HepG2 (cell line): ENCODE results near the gene CYP26A1. TPM values are rescaled to one million over a fixed set of nuclear protein-coding genes. Genes with fewer than 3 reads are reported as not detected.

ENCODE experiments used
- CAMTA2 ChIP-seq: sonication (generic); formaldehyde crosslinking; IDR thresholded peaks from 2 replicates; pipeline ENCODE4 v1.4.0; 2020; ENCODE audit warnings: mild to moderate bottlenecking, missing genetic modification reagents, borderline replicate concordance
- HDAC1 ChIP-seq: sonication (generic); formaldehyde crosslinking; IDR thresholded peaks from 2 replicates; pipeline ENCODE4 v1.5.1; 2020; ENCODE audit warnings: mild to moderate bottlenecking, missing genetic modification reagents
- HHEX ChIP-seq: IDR thresholded peaks from 2 replicates; pipeline ENCODE4 v1.6.1; 2016; ENCODE audit warnings: control low read depth
- HMGA1 ChIP-seq: sonication (generic); formaldehyde crosslinking; conservative IDR thresholded peaks from 2 replicates; pipeline ENCODE4 v1.4.0; 2020; ENCODE audit warnings: missing genetic modification reagents
- HNF4G ChIP-seq, 2 experiments: sonication (generic) in 1 of 2; formaldehyde crosslinking in 1 of 2; IDR thresholded peaks; 2 replicates each; pipeline versions ENCODE4 v1.4.0 to v1.6.1; 2011 to 2020; ENCODE audit warnings: borderline replicate concordance in 2 of 2, low read depth in 2 of 2, mild to moderate bottlenecking in 2 of 2, low read length in 1 of 2, missing genetic modification reagents in 1 of 2, moderate library complexity in 1 of 2
- HOXA3 ChIP-seq: sonication (generic); formaldehyde crosslinking; IDR thresholded peaks from 2 replicates; pipeline ENCODE4 v1.5.0; 2020; ENCODE audit warnings: missing genetic modification reagents
- JDP2 ChIP-seq: sonication (generic); formaldehyde crosslinking; IDR thresholded peaks from 2 replicates; pipeline ENCODE4 v1.8.1; 2022; ENCODE audit warnings: missing genetic modification reagents, borderline replicate concordance
- JUN ChIP-seq: sonication (generic); formaldehyde crosslinking; IDR thresholded peaks from 2 replicates; pipeline ENCODE4 v1.4.0; 2020; ENCODE audit warnings: mild to moderate bottlenecking, missing genetic modification reagents
- NFIB ChIP-seq: sonication (generic); formaldehyde crosslinking; IDR thresholded peaks from 2 replicates; pipeline ENCODE4 v1.9.0; 2021; ENCODE audit warnings: missing genetic modification reagents, mild to moderate bottlenecking, borderline replicate concordance
- TBL1XR1 ChIP-seq: fragments of 150-350 bp; IDR thresholded peaks from 2 replicates; pipeline ENCODE4 v1.6.1; 2014; ENCODE audit warnings: borderline replicate concordance, low read length; ENCODE audit not compliant: partially characterized antibody
- TFDP2 ChIP-seq: sonication (generic); formaldehyde crosslinking; IDR thresholded peaks from 2 replicates; pipeline ENCODE4 v1.4.0; 2020; ENCODE audit warnings: missing genetic modification reagents
- USF2 ChIP-seq, 2 experiments: sonication (generic) in 1 of 2; formaldehyde crosslinking in 1 of 2; IDR thresholded peaks; 2 replicates each; pipeline versions ENCODE4 v1.5.1 to v1.6.1; 2011 to 2020; ENCODE audit warnings: borderline replicate concordance in 1 of 2, low read depth in 1 of 2, low read length in 1 of 2, mild to moderate bottlenecking in 1 of 2, missing genetic modification reagents in 1 of 2, moderate library complexity in 1 of 2
- ZNF230 ChIP-seq: sonication (generic); formaldehyde crosslinking; IDR thresholded peaks from 2 replicates; pipeline ENCODE4 v1.4.0; 2020; ENCODE audit warnings: mild to moderate bottlenecking, missing genetic modification reagents
- ZNF232 ChIP-seq: sonication (generic); formaldehyde crosslinking; IDR thresholded peaks from 2 replicates; pipeline ENCODE4 v1.4.0; 2020; ENCODE audit warnings: missing genetic modification reagents, borderline replicate concordance
- ZNF350 ChIP-seq: sonication (generic); formaldehyde crosslinking; IDR thresholded peaks from 2 replicates; pipeline ENCODE4 v1.4.0; 2020; ENCODE audit warnings: mild to moderate bottlenecking, low read depth, missing genetic modification reagents, borderline replicate concordance
- ZNF432 ChIP-seq: sonication (generic); formaldehyde crosslinking; IDR thresholded peaks from 2 replicates; pipeline ENCODE4 v1.5.0; 2020; ENCODE audit warnings: missing genetic modification reagents, mild to moderate bottlenecking, borderline replicate concordance
- ZNF770 ChIP-seq: sonication (generic); formaldehyde crosslinking; IDR thresholded peaks from 2 replicates; pipeline ENCODE4 v1.5.0; 2020; ENCODE audit warnings: mild to moderate bottlenecking, missing genetic modification reagents
- ZNF800 ChIP-seq: sonication (generic); formaldehyde crosslinking; IDR thresholded peaks from 2 replicates; pipeline ENCODE4 v1.4.0; 2020; ENCODE audit warnings: missing genetic modification reagents
- ZNF83 ChIP-seq: sonication (generic); formaldehyde crosslinking; IDR thresholded peaks from 2 replicates; pipeline ENCODE4 v1.4.0; 2020; ENCODE audit warnings: missing genetic modification reagents, mild to moderate bottlenecking, borderline replicate concordance
- ZNF883 ChIP-seq: sonication (generic); formaldehyde crosslinking; IDR thresholded peaks from 2 replicates; pipeline ENCODE4 v1.5.1; 2020; ENCODE audit warnings: mild to moderate bottlenecking, missing genetic modification reagents; ENCODE audit errors: not compliant biosample characterization
- polyA plus RNA-seq, 8 experiments: library from polyadenylated mRNA; depleted of rRNA in 3 of 8; stranded (reverse) in 7 of 8; unstranded in 1 of 8; fragments of >200 nt; fragmentation: Illumina TruSeq in 4 of 8; extraction: Trizol in 4 of 8; gene quantifications; 2 replicates each; pipeline versions ENCODE4 v1.2.1 to v1.2.3, GENCODE V29; 2011 to 2016; ENCODE audit warnings: low read depth in 4 of 8, missing spikeins in 1 of 8, mixed read lengths in 1 of 8; ENCODE audit not compliant: insufficient read depth in 1 of 8
- total RNA-seq, 5 experiments: library from RNA; depleted of rRNA; stranded (reverse); fragments of >200 nt; fragmentation: Illumina TruSeq; extraction: Trizol; gene quantifications; 2 replicates each; pipeline ENCODE4 v1.2.3, GENCODE V29; 2016; ENCODE audit warnings: low read depth in 1 of 5

CYP26A1 gene
- total and polyA plus RNA-seq, 2 of the 13 experiments (the other 11 are each of a cell fraction or from before 2014, with no cell fraction given): 0.15 TPM; not detected in 1

GRCh38 chr10:93106631-93107072, 33.0 kb downstream of the CYP26A1 start (continued):
- TF ChIP-seq CAMTA2 (CRISPR knock-in tag): no peak
- peak; percentile 92 for TF ChIP-seq HHEX (CRISPR knock-in tag)
- peak; percentile 97 for TF ChIP-seq HOXA3 (CRISPR knock-in tag)
- TF ChIP-seq ZNF230: no peak
- TF ChIP-seq JUN: peak; percentile 54; the same call in 1 of the 2 replicates
- no peak for TF ChIP-seq JDP2
- no peak for TF ChIP-seq ZNF883 (CRISPR knock-in tag)
- no peak for TF ChIP-seq NFIB (CRISPR knock-in tag)
- 0 out of 2 replicates have a peak, but pooled peaks have one; percentile 42 for TF ChIP-seq ZNF770 (CRISPR knock-in tag)
- peak; percentile 55; the same call in 1 of the 2 replicates for TF ChIP-seq ZNF232 (CRISPR knock-in tag)
- TF ChIP-seq ZNF432 (CRISPR knock-in tag): no peak
- no peak for TF ChIP-seq TFDP2 (CRISPR knock-in tag)
- TF ChIP-seq ZNF350 (CRISPR knock-in tag): no peak
- no peak for TF ChIP-seq USF2 (IDR thresholded peaks at IDR 0.05; ENCODE audit: low read depth, low read length)
- no peak for TF ChIP-seq USF2 (CRISPR knock-in tag; IDR thresholded peaks at IDR 0.05; ENCODE audit: borderline replicate concordance)
- TF ChIP-seq ZNF800 (CRISPR knock-in tag): peak; percentile 75; the same call in 1 of the 2 replicates
- peak; percentile 82 for TF ChIP-seq HDAC1 (CRISPR knock-in tag)
- no peak for TF ChIP-seq ZNF83 (CRISPR knock-in tag)
- TF ChIP-seq HNF4G (IDR thresholded peaks at IDR 0.05; ENCODE audit: borderline replicate concordance, low read depth, low read length): peak; percentile 80
- no peak; the same call in 1 of the 2 replicates for TF ChIP-seq HNF4G (CRISPR knock-in tag; IDR thresholded peaks at IDR 0.05; ENCODE audit: borderline replicate concordance, low read depth)
- no peak for TF ChIP-seq HMGA1 (CRISPR knock-in tag)
- peak; percentile 87 for TF ChIP-seq TBL1XR1
